Uterus (tissue), 2 donors: ENCODE data around the gene BBC3.

ENCODE experiments used
- CTCF ChIP-seq, 4 experiments: fragments of 200-600 bp in 2 of 4; fragments of 450-650 bp in 2 of 4; sonication (generic) in 2 of 4; IDR thresholded peaks; one replicate each; pipeline ENCODE4 v1.5.1; 2016 to 2019; ENCODE audit warnings: antibody characterized with exemption in 4 of 4, mild to moderate bottlenecking in 2 of 4, moderate library complexity in 1 of 4
- POLR2A ChIP-seq, 2 donors: fragments of 450-650 bp; IDR thresholded peaks; one replicate each; pipeline ENCODE4 v1.6.1; 2016; ENCODE audit warnings: antibody characterized with exemption in 2 of 2, mild to moderate bottlenecking in 1 of 2, moderate library complexity in 1 of 2

GRCh38 chr19:47232422-47233211 lies 1.6 kb upstream of the BBC3 start:
- TF ChIP-seq CTCF (IDR thresholded peaks at IDR 0.05) (no peak), POLR2A (IDR thresholded peaks at IDR 0.05) (no peak)
